ENCODE data around the gene PPIF.
A peak's percentile ranks its signal among the peaks of the same experiment; 100 is the strongest.

The PPIF gene

GRCh38 chr10:79390057-79390456 lies 42.8 kb downstream of the PPIF start:
- peaks cover 6% of the 10 kb centered on the region for H3K4me1 ChIP-seq (ENCODE audit: control insufficient read depth, low read length)
- TF ChIP-seq EZH2phosphoT487 (IDR thresholded peaks at IDR 0.05; ENCODE audit: borderline replicate concordance, low read length) (no peak), CTCF (IDR thresholded peaks at IDR 0.05; ENCODE audit: low read depth, low read length, poor library complexity, severe bottlenecking) (no peak)
- no peak overlapping the region for H3K4me3 ChIP-seq (ENCODE audit: low read length)
- H3K9me2 ChIP-seq (replicated peaks; ENCODE audit: control insufficient read depth, low read length), result no peaks in the 10 kb centered on the region
- H3K27me3 ChIP-seq (ENCODE audit: control insufficient read depth, low read length), result peaks cover 4% of the 10 kb centered on the region; the same call in 1 of the 2 replicates
- no peaks in the 10 kb centered on the region for H3K79me2 ChIP-seq (ENCODE audit: control insufficient read depth, low read length)
- no peak overlapping the region for H3K27ac ChIP-seq (ENCODE audit: low read depth, low read length)
- H4K20me1 ChIP-seq (ENCODE audit: control insufficient read depth, insufficient read depth, low read depth, low read length), result no peaks in the 10 kb centered on the region
- no peaks in the 10 kb centered on the region for H3F3A ChIP-seq (ENCODE audit: control insufficient read depth, insufficient read depth)
- no peaks in the 10 kb centered on the region for H3K9me3 ChIP-seq (ENCODE audit: control insufficient read depth, insufficient read depth, low read length)
- H3K36me3 ChIP-seq (ENCODE audit: control insufficient read depth, low read length), result no peaks in the 10 kb centered on the region
- no peak overlapping the region for H3K4me2 ChIP-seq (ENCODE audit: low read length)

GRCh38 chr10:79390551-79391229 lies 43.4 kb downstream of the PPIF start:
- Histone ChIP-seq H3K27me3 (ENCODE audit: control insufficient read depth, low read length) (peaks cover 4% of the 10 kb centered on the region; the same call in 1 of the 2 replicates), H3K27ac (ENCODE audit: low read depth, low read length) (no peak overlapping the region), H3K4me2 (ENCODE audit: low read length) (no peak overlapping the region), H3K4me3 (ENCODE audit: low read length) (no peak overlapping the region), H4K20me1 (ENCODE audit: control insufficient read depth, insufficient read depth, low read depth, low read length) (no peaks in the 10 kb centered on the region), H3F3A (ENCODE audit: control insufficient read depth, insufficient read depth) (no peaks in the 10 kb centered on the region), H3K9me3 (ENCODE audit: control insufficient read depth, insufficient read depth, low read length) (no peaks in the 10 kb centered on the region), H3K4me1 (ENCODE audit: control insufficient read depth, low read length) (peaks cover 6% of the 10 kb centered on the region), H3K9me2 (replicated peaks; ENCODE audit: control insufficient read depth, low read length) (no peaks in the 10 kb centered on the region), H3K79me2 (ENCODE audit: control insufficient read depth, low read length) (no peaks in the 10 kb centered on the region), H3K36me3 (ENCODE audit: control insufficient read depth, low read length) (no peaks in the 10 kb centered on the region)
- TF ChIP-seq EZH2phosphoT487 (IDR thresholded peaks at IDR 0.05; ENCODE audit: borderline replicate concordance, low read length) (no peak), CTCF (IDR thresholded peaks at IDR 0.05; ENCODE audit: low read depth, low read length, poor library complexity, severe bottlenecking) (peak; percentile 38)

GRCh38 chr10:79391231-79392019 lies 44.2 kb downstream of the PPIF start:
- no peaks in the 10 kb centered on the region for H3F3A ChIP-seq (ENCODE audit: control insufficient read depth, insufficient read depth)
- no peak overlapping the region for H3K4me2 ChIP-seq (ENCODE audit: low read length)
- peaks cover 4% of the 10 kb centered on the region; the same call in 1 of the 2 replicates for H3K27me3 ChIP-seq (ENCODE audit: control insufficient read depth, low read length)
- no peak overlapping the region for H3K4me3 ChIP-seq (ENCODE audit: low read length)
- no peaks in the 10 kb centered on the region for H3K9me2 ChIP-seq (replicated peaks; ENCODE audit: control insufficient read depth, low read length)
- no peaks in the 10 kb centered on the region for H3K79me2 ChIP-seq (ENCODE audit: control insufficient read depth, low read length)
- no peaks in the 10 kb centered on the region for H4K20me1 ChIP-seq (ENCODE audit: control insufficient read depth, insufficient read depth, low read depth, low read length)
- H3K9me3 ChIP-seq (ENCODE audit: control insufficient read depth, insufficient read depth, low read length), result no peaks in the 10 kb centered on the region
- H3K36me3 ChIP-seq (ENCODE audit: control insufficient read depth, low read length), result no peaks in the 10 kb centered on the region
- peaks cover 6% of the 10 kb centered on the region for H3K4me1 ChIP-seq (ENCODE audit: control insufficient read depth, low read length)
- no peak overlapping the region for H3K27ac ChIP-seq (ENCODE audit: low read depth, low read length)
- TF ChIP-seq CTCF (IDR thresholded peaks at IDR 0.05; ENCODE audit: low read depth, low read length, poor library complexity, severe bottlenecking), result no peak
- no peak for TF ChIP-seq EZH2phosphoT487 (IDR thresholded peaks at IDR 0.05; ENCODE audit: borderline replicate concordance, low read length)
